Mucosa of stomach (tissue), 1 donor: ENCODE results near the gene TRIM3.

Experiments used
- H3K27me3 ChIP-seq: one replicate; pipeline ENCODE4 v1.7.0; 2013; ENCODE audit warnings: mild to moderate bottlenecking, low read length; ENCODE audit not compliant: control insufficient read depth, insufficient read depth
- H3K36me3 ChIP-seq: one replicate; pipeline ENCODE4 v1.7.0; 2013; ENCODE audit warnings: low read length; ENCODE audit not compliant: control insufficient read depth, insufficient read depth
- H3K4me1 ChIP-seq: one replicate; pipeline ENCODE4 v1.7.0; 2013; ENCODE audit warnings: mild to moderate bottlenecking, low read length; ENCODE audit not compliant: control insufficient read depth, insufficient read depth
- H3K4me3 ChIP-seq: one replicate; pipeline ENCODE4 v1.7.0; 2013; ENCODE audit warnings: low read length
- H3K9ac ChIP-seq: one replicate; pipeline ENCODE4 v1.7.0; 2013; ENCODE audit warnings: mild to moderate bottlenecking, low read length, moderate library complexity
- H3K9me3 ChIP-seq: one replicate; pipeline ENCODE4 v1.7.0; 2013; ENCODE audit warnings: mild to moderate bottlenecking, low read length, moderate library complexity; ENCODE audit not compliant: control insufficient read depth
- donor health status: Pancreatic carcinoma.

Gene TRIM3

GRCh38 chr11:6420677-6421076 is 53.1 kb downstream of the TRIM3 start:
- Histone ChIP-seq H3K9me3 (no peaks in the 10 kb centered on the region), H3K4me1 (peaks cover 11% of the 10 kb centered on the region), H3K36me3 (no peaks in the 10 kb centered on the region), H3K27me3 (peaks cover 15% of the 10 kb centered on the region), H3K4me3 (no peak overlapping the region), H3K9ac (no peak overlapping the region)

- Histone ChIP-seq H3K9ac (peak within 1 kb of the TSS; percentile 64), H3K27me3 (peaks cover 15% of the 10 kb centered on the region), H3K36me3 (no peaks in the 10 kb centered on the region), H3K4me3 (peak within 1 kb of the TSS; percentile 37), H3K9me3 (no peaks in the 10 kb centered on the region), H3K4me1 (peaks cover 11% of the 10 kb centered on the region)
These were observed 54.6 kb downstream of the TRIM3 start, which contains the start of gene APBB1 for GRCh38 chr11:6419009-6419631. APBB1 (minus strand) TSS chr11:6419094; CDS start chr11:6411347, 7,747 bp downstream.

- Histone ChIP-seq H3K4me1 (peaks cover 11% of the 10 kb centered on the region), H3K27me3 (peaks cover 15% of the 10 kb centered on the region), H3K36me3 (no peaks in the 10 kb centered on the region), H3K9ac (peak overlapping the region; percentile 64), H3K9me3 (no peaks in the 10 kb centered on the region), H3K4me3 (peak overlapping the region; percentile 37)
These were observed 55.2 kb downstream of the TRIM3 start for GRCh38 chr11:6418557-6419008.

GRCh38 chr11:6417907-6418556 is 55.7 kb downstream of the TRIM3 start:
- Histone ChIP-seq H3K27me3 (peaks cover 15% of the 10 kb centered on the region), H3K36me3 (no peaks in the 10 kb centered on the region), H3K9ac (peak overlapping the region; percentile 40), H3K9me3 (no peaks in the 10 kb centered on the region), H3K4me3 (peak overlapping the region; percentile 17), H3K4me1 (peaks cover 11% of the 10 kb centered on the region)

- Histone ChIP-seq H3K36me3 (no peaks in the 10 kb centered on the region), H3K9ac (no peak overlapping the region)
These were observed 57.9 kb downstream of the TRIM3 start for GRCh38 chr11:6415797-6416196.

GRCh38 chr11:6414874-6415328 is 58.8 kb downstream of the TRIM3 start:
- Histone ChIP-seq H3K36me3 (no peaks in the 10 kb centered on the region), H3K9me3 (no peaks in the 10 kb centered on the region), H3K9ac (no peak overlapping the region), H3K27me3 (peaks cover 5% of the 10 kb centered on the region), H3K4me1 (peaks cover 11% of the 10 kb centered on the region), H3K4me3 (no peak overlapping the region)

More at GRCh38 chr11:6415797-6416196, 57.9 kb downstream of the TRIM3 start:
- H3K9me3 ChIP-seq, result no peaks in the 10 kb centered on the region
- H3K27me3 ChIP-seq, result peaks cover 12% of the 10 kb centered on the region
- H3K4me3 ChIP-seq, result no peak overlapping the region
- peaks cover 11% of the 10 kb centered on the region for H3K4me1 ChIP-seq

- Histone ChIP-seq H3K27me3 (no peaks in the 10 kb centered on the region), H3K4me3 (no peak overlapping the region), H3K9ac (no peak overlapping the region), H3K9me3 (no peaks in the 10 kb centered on the region), H3K36me3 (no peaks in the 10 kb centered on the region), H3K4me1 (peaks cover 6% of the 10 kb centered on the region)
These were observed 59.9 kb downstream of the TRIM3 start for GRCh38 chr11:6413791-6414201.

- no peak overlapping the region for H3K4me3 ChIP-seq
- H3K4me1 ChIP-seq, result no peaks in the 10 kb centered on the region
- no peak overlapping the region for H3K9ac ChIP-seq
- no peaks in the 10 kb centered on the region for H3K9me3 ChIP-seq
- H3K27me3 ChIP-seq, result no peaks in the 10 kb centered on the region
- no peaks in the 10 kb centered on the region for H3K36me3 ChIP-seq
These were observed 62.1 kb downstream of the TRIM3 start for GRCh38 chr11:6411594-6412031.

- Histone ChIP-seq H3K9ac (no peak overlapping the region), H3K4me1 (no peaks in the 10 kb centered on the region), H3K27me3 (no peaks in the 10 kb centered on the region), H3K36me3 (no peaks in the 10 kb centered on the region), H3K9me3 (no peaks in the 10 kb centered on the region), H3K4me3 (no peak overlapping the region)
These were observed 62.9 kb downstream of the TRIM3 start for GRCh38 chr11:6410695-6411430.

- no peaks in the 10 kb centered on the region for H3K4me1 ChIP-seq
- H3K9ac ChIP-seq, result no peak overlapping the region
- H3K9me3 ChIP-seq, result no peaks in the 10 kb centered on the region
- no peaks in the 10 kb centered on the region for H3K27me3 ChIP-seq
- H3K36me3 ChIP-seq, result no peaks in the 10 kb centered on the region
- H3K4me3 ChIP-seq, result no peak overlapping the region
These were observed 67.4 kb downstream of the TRIM3 start for GRCh38 chr11:6406370-6406769.

- H3K36me3 ChIP-seq, result no peaks in the 10 kb centered on the region
- no peaks in the 10 kb centered on the region for H3K4me1 ChIP-seq
- H3K9me3 ChIP-seq, result no peaks in the 10 kb centered on the region
- H3K27me3 ChIP-seq, result no peaks in the 10 kb centered on the region
- peak overlapping the region; percentile 28 for H3K9ac ChIP-seq
- no peak overlapping the region for H3K4me3 ChIP-seq
These were observed 67.9 kb downstream of the TRIM3 start for GRCh38 chr11:6405846-6406245.
